Stomach (tissue), 4 donors: ENCODE data around the gene EIF2S2.

Experiments
- POLR2AphosphoS5 ChIP-seq, 3 donors: sonication (generic); formaldehyde crosslinking; IDR thresholded peaks; one replicate each; pipeline ENCODE4 v1.6.1; 2016; ENCODE audit warnings: antibody characterized with exemption in 3 of 3
- TF ChIP-seq, protein P1 (sequence below), 7 experiments: fragments of 450-650 bp in 4 of 7; fragments of 200-600 bp in 3 of 7; sonication (generic) in 3 of 7; IDR thresholded peaks; one replicate each; pipeline ENCODE4 v1.5.1; 2016 to 2019; ENCODE audit warnings: antibody characterized with exemption in 7 of 7, control low read depth in 2 of 7, mild to moderate bottlenecking in 1 of 7

- TF ChIP-seq POLR2AphosphoS5 (IDR thresholded peaks at IDR 0.05) = no peak
- TF ChIP-seq, protein P1, sequence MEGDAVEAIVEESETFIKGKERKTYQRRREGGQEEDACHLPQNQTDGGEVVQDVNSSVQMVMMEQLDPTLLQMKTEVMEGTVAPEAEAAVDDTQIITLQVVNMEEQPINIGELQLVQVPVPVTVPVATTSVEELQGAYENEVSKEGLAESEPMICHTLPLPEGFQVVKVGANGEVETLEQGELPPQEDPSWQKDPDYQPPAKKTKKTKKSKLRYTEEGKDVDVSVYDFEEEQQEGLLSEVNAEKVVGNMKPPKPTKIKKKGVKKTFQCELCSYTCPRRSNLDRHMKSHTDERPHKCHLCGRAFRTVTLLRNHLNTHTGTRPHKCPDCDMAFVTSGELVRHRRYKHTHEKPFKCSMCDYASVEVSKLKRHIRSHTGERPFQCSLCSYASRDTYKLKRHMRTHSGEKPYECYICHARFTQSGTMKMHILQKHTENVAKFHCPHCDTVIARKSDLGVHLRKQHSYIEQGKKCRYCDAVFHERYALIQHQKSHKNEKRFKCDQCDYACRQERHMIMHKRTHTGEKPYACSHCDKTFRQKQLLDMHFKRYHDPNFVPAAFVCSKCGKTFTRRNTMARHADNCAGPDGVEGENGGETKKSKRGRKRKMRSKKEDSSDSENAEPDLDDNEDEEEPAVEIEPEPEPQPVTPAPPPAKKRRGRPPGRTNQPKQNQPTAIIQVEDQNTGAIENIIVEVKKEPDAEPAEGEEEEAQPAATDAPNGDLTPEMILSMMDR (IDR thresholded peaks at IDR 0.05) = no peak
Measured at GRCh38 chr20:34070859-34071258, 41.2 kb downstream of the EIF2S2 start.
